NCI-H82 treated with DMSO at 0.1 percent for 48 hours (cell line): Measurements from ENCODE around the gene CMTM5.

Experiments used
- DNase-seq: peaks from one replicate; lab custom pipeline; 2025; ENCODE audit not compliant: unreplicated experiment; lab: John Stamatoyannopoulos, UW

CMTM5 gene

DNA sequence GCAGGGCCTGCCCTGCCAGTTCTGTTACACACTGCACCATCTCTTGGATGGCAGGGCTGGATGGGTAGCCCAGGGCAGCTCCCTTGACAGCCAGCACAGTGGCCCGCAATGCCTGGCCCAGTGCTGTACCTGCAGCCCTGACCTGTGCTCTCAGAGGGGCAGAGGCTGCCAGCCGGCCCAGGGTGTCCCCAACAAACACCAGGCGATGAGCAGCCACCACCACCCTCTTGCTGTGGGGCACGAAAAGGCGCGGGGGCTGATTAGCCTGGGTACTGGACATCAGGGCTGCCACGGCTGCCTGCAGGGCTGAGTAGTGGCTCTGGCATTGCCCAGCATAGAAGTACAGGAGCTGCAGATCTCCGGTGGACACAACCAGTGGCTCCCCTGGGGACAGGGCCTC lies 19.6 kb upstream of the CMTM5 start:
- no peak for DNase-seq

- DNase-seq, result no peak
Measured at GRCh38 chr14:23358042-23358441, 18.8 kb upstream of the CMTM5 start.

DNA sequence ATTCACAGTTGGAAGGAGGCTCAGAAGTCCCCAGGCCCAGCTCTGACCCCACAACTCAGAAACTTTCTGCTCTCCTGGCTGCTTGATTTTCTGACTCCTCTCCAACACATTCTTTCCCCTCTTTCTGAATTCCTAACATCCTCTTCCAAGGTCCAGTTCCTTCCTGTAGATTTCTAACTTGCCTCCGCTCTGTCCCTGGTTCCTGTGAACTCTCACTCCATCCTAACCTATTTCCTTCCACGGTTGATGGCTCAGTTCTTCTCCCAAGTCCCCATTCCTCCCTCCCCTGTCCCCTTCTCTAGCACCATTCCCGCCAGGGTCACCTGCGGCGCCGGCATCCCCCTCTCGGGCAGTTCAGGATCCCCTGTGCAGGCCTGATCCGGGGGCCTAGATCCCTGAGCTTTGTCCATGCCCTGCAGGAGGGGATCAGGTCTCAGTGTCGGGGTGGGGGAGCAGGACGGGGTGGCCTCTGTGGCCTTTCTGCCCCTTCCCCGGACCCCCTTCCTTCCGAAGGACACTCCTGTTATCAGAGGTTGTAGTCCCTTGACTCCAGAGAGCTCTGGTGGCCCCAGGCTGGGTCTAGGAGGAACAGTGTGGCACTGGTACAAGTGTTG lies 18.2 kb upstream of the CMTM5 start:
- no peak for DNase-seq

- DNase-seq, result no peak
Measured at GRCh38 chr14:23359167-23359626, 17.6 kb upstream of the CMTM5 start.

DNA sequence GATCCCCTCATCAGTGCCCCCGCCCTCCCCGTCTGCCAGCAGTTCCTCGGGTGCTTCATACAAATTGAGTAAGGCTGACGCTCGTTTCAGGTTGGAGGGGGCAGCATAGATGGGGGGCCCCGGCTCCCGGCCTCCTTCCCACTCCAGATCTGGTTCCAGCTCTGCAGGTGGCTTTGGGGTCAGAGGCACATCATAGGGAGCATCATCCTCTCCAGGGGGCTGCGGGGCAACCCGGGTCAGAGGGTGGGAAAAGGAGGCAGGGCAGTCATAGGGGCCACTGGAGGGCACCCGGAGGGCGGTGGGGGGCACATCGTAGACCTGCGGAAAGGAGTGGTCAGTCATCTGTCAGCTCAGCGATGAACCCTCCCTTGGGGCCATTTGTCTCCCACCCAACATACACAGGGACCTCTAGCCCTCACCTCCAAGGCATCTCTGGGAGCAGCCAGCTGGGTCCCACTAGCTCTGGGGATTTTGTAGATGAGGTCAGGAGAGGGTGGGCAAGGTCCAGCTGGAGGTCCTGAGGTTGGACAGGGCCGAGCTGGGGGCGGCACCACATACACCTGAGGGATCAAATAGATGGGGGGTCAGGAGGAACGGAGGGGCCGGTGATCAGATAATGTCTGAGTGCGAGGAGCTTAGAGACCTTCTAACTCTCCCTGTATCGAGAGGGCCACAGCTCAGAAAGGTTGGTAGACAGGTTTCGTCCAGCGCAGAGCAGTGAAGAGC lies 17.0 kb upstream of the CMTM5 start:
- DNase-seq, result no peak

DNA sequence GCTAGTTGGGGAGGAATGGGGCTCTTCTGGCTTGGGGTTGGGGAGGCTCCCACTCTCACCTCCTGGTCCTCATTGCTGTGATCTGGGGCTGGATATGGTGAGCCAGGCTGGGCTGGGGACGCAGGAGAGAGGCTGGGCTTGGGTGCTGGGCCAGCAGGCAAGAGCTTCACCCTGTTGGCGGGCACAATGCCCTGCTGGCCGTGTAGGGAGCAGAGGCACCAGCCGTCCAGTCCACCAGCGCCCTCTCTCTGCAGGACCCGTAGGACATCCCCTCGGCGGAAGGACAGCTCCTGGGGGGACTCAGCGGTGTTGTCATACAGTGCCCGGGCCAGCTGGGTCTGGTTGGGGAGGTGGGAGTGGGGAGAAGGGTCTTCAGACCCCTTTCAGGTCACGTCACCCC lies 16.4 kb upstream of the CMTM5 start:
- no peak for DNase-seq

- no peak for DNase-seq
Measured at GRCh38 chr14:23361320-23361719, 15.5 kb upstream of the CMTM5 start.

DNA sequence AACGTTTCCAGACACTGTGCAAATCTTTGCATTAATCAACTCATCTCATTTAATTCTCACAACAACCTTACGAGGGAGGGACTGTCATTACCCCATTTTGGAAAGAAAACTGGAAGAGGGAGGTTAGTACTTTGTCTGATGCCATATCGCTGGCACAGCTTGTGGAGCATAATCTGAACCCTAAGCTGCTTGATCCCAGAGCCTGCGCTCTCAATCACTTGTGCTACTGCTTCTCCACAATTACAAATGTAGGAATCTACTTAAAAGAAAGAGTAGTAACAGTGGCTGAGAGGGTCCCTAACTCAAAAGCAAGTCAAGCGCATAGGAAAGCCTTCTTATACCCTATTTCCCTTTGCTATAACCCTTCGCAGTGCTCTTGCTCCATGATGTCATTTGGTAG lies 15.1 kb upstream of the CMTM5 start:
- no peak for DNase-seq

GRCh38 chr14:23362200-23362599 lies 14.6 kb upstream of the CMTM5 start:
- no peak for DNase-seq

GRCh38 chr14:23364164-23365035 lies 12.4 kb upstream of the CMTM5 start:
- DNase-seq, result no peak

- DNase-seq, result no peak
Measured at GRCh38 chr14:23365036-23365731, 11.7 kb upstream of the CMTM5 start, which contains the start of gene EFS. EFS (minus strand) TSS chr14:23365172; CDS start chr14:23365025, 147 bp downstream.

DNA sequence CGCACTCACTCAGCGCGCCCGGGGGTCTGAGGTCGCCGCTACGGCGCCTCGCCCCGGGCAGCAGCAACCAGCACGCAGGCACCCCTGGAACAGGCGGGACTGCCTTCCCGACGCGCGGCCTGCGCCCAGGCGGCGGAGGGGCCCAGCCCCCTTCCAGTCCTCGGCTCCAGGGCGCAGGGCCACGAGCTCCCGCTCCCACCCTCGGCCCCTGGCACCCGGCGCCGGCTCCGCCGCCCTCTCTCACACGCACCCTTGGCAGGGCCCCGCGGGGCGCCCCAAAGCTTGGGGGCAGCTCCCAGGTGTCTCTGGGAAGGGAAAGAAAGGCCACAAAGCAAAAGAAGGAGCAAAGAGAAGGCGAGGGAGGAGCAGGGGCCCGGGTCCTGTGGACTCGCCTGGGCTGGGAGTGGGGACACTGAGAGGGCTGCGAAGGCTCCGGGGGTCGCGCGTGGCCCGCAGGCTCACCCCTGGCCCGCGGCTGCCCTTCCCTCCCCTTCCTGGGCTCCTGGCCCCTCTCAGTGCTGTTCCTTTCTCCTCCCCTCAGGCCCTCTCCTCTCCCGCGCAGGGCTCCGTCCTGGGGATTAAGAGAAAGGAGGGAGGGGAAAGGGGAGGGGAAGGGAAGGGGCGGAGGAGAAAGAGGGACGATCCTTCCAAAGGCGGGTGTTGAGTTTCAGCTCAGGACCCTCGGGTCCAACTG lies 11.0 kb upstream of the CMTM5 start:
- DNase-seq, result peak; percentile 100

- peak; percentile 100 for DNase-seq
Measured at GRCh38 chr14:23366426-23366921, 10.4 kb upstream of the CMTM5 start.

- DNase-seq, result no peak
Measured at GRCh38 chr14:23370221-23370620, 6.6 kb upstream of the CMTM5 start.

DNA sequence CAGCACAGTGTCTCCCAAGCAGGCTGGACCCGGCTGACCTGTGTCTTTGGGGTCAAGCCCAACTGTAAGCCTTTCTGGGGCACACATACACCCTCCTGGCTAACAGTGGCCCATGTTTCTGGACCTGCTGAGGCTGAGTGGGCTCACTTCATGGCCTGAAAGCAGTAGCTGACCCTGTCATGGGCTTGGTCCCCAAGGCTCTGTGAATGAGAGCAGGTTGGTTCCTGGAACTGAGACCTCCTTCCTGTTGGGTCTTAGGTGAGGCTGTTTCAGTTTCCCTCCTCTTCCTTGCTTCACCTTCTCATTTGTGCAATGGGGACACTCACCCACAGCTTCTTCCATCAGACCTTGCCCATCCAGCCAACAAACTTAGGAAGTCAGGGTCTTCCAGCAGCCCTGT lies 5.0 kb upstream of the CMTM5 start:
- DNase-seq, result no peak

DNA sequence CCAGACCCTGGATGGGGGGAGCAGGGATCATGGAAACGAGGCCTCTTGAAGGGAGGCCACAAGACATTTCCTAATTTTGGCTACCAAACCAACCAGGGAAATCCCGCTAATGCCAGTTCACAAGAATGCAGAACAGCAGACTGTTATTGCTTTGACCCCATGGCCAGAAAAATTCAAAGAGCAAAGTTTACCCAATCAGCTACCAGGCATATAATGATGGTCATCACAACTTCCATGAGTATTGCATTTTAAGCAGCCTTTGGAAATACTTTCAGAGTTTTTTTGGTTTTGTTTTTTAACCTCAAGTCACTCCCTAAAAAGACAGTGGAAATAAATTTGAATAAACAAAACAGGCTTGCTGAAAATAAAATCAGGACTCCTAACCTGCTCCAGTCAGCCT lies 4.3 kb upstream of the CMTM5 start, which contains the start of gene IL25:
Gene IL25, plus strand, starts transcription at position 301 of the 400 bp plus-strand sequence.
- DNase-seq, result no peak

DNA sequence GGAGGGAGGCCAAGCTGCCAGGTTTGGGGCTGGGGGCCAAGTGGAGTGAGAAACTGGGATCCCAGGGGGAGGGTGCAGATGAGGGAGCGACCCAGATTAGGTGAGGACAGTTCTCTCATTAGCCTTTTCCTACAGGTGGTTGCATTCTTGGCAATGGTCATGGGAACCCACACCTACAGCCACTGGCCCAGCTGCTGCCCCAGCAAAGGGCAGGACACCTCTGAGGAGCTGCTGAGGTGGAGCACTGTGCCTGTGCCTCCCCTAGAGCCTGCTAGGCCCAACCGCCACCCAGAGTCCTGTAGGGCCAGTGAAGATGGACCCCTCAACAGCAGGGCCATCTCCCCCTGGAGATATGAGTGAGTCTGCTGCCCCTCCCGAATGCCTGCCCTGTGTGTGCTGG lies 3.8 kb upstream of the CMTM5 start:
- no peak for DNase-seq

DNA sequence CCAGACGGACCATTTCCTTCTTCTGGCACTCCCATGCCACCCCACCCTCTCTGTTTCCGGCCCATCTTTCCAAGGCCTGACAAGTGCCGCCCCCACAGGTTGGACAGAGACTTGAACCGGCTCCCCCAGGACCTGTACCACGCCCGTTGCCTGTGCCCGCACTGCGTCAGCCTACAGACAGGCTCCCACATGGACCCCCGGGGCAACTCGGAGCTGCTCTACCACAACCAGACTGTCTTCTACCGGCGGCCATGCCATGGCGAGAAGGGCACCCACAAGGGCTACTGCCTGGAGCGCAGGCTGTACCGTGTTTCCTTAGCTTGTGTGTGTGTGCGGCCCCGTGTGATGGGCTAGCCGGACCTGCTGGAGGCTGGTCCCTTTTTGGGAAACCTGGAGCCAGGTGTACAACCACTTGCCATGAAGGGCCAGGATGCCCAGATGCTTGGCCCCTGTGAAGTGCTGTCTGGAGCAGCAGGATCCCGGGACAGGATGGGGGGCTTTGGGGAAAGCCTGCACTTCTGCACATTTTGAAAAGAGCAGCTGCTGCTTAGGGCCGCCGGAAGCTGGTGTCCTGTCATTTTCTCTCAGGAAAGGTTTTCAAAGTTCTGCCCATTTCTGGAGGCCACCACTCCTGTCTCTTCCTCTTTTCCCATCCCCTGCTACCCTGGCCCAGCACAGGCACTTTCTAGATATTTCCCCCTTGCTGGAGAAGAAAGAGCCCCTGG lies 1.2 kb upstream of the CMTM5 start:
- DNase-seq, result no peak

DNA sequence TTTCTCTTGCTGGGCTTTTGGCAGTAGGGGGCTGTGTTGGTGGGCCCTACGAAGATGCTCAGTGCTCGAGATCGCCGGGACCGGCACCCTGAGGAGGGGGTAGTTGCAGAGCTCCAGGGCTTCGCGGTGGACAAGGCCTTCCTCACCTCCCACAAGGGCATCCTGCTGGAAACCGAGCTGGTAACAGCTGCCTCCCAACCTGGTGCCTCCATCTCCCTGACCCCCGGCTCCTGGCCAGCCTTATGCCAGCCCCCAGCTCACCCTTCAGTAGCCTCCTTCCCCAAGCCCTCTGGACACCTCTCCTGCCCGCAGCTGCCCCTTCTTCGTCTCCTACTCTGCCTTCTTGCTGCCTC lies 328 bp downstream of the CMTM5 start:
- DNase-seq, result no peak
